GM12891 (cell line): Measurements from ENCODE around the gene PHAF1.
A peak's percentile ranks its signal among the peaks of the same experiment; 100 is the strongest.

ENCODE experiments used
- PAX5 ChIP-seq: IDR thresholded peaks from 2 replicates; pipeline ENCODE4 v1.6.1; 2011; ENCODE audit warnings: low read length, moderate library complexity, mild to moderate bottlenecking; ENCODE audit not compliant: insufficient read depth, severe bottlenecking
- POLR2A ChIP-seq: IDR thresholded peaks from 2 replicates; pipeline ENCODE4 v1.6.1; 2011; ENCODE audit warnings: low read depth, low read length, control low read depth
- POLR2AphosphoS5 ChIP-seq: IDR thresholded peaks from 2 replicates; pipeline ENCODE4 v1.6.1; 2011; ENCODE audit warnings: low read depth, low read length, control low read depth
- POU2F2 ChIP-seq: IDR thresholded peaks from 2 replicates; pipeline ENCODE4 v1.6.1; 2011; ENCODE audit warnings: low read depth, mild to moderate bottlenecking, control low read depth, low read length, moderate library complexity
- SPI1 ChIP-seq: IDR thresholded peaks from 2 replicates; pipeline ENCODE4 v1.6.1; 2011; ENCODE audit warnings: low read depth, low read length, control low read depth
- TAF1 ChIP-seq: IDR thresholded peaks from 2 replicates; pipeline ENCODE4 v1.6.1; 2011; ENCODE audit warnings: low read depth, low read length, control low read depth

DNA sequence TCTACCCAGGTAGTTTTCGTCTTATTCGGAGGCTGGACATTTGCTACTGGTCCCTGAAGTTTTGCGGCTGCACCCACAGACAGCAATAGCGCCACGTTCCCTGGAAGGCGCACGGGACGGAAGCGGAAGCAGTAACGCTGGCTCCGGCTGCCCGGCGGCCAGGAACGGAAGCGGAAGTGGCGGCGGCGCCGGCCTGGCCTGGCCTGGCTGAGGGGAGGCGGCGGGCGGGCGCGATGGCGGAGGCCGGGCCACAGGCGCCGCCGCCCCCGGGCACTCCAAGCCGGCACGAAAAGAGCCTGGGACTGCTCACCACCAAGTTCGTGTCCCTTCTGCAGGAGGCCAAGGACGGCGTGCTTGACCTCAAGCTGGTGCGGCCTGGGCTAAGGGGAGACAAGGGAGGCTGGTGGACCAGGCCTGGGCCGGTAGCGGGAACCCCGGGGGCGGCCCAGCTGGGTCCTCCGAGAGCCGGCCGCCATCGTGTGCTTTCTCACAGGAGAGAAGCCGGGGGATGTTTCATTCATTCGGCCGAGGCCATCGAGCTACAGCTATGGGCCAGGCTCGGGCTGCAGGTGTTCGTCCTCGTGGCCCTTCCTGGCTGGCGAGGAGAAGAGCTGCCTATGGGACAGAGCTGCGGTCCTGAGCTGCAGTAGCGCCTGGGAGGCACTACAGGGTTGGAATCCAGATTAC lies 82.4 kb downstream of the PHAF1 start, which contains the start of gene E2F4:
- peak; percentile 58; the same call in 1 of the 2 replicates for TF ChIP-seq POLR2A
- TF ChIP-seq POLR2AphosphoS5: peak; percentile 52; the same call in 1 of the 2 replicates
- TF ChIP-seq TAF1: no peak
- TF ChIP-seq SPI1: peak; percentile 80
- 0 out of 2 replicates have a peak, but pooled peaks have one; percentile 26 for TF ChIP-seq POU2F2
- no peak for TF ChIP-seq PAX5
